GM18520 (cell line): ENCODE data around the gene SMCO4.
"Not testable (repeated sequence)": the region's sequence is repeated elsewhere in the genome, so short reads cannot be mapped to it uniquely, and the experiment has no call there.

ENCODE experiments used
- ATAC-seq: cut with Tn5 transposase; IDR thresholded peaks from one replicate; pipeline ENCODE4 v1.9.1; 2021; ENCODE audit not compliant: unreplicated experiment

Gene SMCO4

GRCh38 chr11:93560199-93560932, 17.2 kb upstream of the SMCO4 start:
- ATAC-seq = no peak

DNA sequence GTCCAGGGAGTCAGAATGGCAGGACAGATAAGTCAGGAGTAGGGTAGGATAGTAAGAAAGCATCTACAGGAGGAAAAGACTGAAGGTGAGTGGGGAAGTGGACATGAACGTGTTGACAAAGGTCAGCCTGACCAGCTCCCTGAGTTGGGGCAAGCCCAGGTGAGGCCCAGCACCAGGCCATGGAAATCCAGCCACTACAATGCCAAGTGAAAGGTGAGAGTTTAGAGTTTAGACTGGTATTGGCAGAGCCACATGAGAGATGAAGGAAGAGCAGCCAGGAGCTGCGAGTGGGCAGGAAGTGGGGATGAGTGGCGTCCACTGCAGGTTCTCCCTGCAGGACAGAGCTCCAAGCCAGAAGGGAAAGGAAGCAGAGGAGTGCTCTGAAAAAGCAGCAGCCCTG, 16.5 kb upstream of the SMCO4 start:
- ATAC-seq = no peak

- ATAC-seq = no peak
These were observed 9.7 kb upstream of the SMCO4 start for GRCh38 chr11:93552874-93553273.

- ATAC-seq = no peak
These were observed 6.8 kb upstream of the SMCO4 start for GRCh38 chr11:93549976-93550375.

DNA sequence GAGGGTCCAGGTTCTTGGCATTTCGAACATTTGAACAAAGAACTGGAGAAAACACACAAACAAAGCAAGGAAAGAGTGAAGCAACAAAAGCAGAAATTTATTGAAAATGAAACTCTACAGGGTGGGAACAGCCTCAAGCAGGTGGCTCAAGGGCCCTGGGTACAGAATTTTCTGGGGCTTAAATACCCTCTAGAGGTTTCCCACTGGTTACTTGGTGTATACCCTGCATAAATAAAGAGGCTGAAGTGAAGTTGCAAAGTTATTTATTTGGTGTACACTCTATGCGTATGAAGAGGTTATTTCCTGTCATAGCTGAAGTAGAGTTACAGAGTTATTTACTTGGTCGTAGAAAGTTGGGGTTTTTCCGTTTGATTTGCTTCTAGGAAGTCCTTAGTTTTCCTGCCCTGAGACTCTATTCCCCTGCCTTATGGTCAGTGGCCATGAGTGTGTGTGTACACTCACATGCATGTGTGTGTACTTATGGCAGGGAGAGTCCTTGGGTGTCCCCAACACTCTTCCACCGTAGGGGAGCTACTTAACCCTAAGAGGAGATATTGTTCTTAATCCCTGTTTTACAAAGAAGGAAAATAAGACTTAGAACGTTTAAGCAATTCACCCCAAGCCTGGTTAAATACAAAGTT, 5.6 kb upstream of the SMCO4 start:
- no peak for ATAC-seq

DNA sequence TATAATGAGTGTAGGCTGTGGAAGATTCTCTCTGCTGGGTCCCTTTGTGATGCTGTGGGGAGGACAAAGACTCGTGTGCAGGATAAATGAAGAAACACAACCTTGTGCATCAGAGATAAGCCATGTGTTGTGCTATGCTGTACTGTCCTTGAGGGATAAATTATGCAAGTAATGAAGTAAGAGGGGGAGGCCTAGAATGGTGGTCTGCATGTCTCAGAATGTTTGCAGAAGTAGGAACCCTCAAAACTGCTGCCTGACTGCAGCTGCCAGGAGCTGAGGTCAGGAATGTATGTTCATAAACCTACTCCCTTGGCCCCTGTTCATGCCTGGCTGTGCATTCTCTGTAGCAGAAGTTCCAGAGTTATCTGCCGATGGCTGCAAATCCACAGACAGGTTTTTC, 4.6 kb upstream of the SMCO4 start:
- no peak for ATAC-seq

GRCh38 chr11:93547028-93547427, 3.8 kb upstream of the SMCO4 start:
- no peak for ATAC-seq

DNA sequence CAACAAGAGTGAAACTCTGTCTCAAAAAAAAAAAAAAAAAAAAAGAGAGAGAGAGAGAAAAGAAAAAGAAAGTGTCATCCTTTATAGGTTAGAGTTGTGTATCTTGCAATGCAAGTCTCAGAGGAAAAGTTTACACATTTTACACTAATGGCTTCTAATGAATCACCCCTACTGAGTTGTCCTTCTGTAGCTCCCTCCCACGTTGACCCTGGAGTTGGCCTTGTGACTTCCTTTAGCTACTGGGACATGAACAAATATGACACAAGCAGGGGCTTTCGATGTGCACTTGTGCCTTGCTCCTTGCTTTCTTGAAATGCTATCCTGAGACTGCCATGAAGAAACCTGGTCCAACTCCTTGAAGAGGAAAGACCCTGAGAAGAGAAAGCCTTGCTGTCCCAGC, 2.4 kb upstream of the SMCO4 start:
- ATAC-seq = no peak

DNA sequence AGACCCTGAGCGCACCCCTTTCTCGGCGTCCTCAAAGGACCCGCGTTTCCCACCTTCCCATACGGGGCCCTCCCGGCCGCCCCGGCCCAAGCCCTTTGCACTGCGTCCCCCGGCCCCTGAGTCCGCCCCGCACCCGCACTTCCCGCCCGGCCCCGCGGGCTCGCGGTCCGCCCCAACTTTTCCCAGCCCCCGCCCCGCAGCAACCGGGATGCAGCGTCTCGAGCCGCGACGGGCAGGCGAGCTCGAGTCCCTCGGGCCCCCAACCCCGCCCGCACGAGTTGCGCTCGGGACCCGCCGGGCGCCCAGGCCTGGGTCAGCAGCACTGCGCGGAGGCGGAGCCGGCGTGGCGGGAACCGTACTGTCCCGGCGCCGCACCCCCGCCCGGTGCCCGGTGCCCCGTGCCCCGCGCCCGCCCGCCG, 371 bp downstream of the SMCO4 start:
- no peak for ATAC-seq

DNA sequence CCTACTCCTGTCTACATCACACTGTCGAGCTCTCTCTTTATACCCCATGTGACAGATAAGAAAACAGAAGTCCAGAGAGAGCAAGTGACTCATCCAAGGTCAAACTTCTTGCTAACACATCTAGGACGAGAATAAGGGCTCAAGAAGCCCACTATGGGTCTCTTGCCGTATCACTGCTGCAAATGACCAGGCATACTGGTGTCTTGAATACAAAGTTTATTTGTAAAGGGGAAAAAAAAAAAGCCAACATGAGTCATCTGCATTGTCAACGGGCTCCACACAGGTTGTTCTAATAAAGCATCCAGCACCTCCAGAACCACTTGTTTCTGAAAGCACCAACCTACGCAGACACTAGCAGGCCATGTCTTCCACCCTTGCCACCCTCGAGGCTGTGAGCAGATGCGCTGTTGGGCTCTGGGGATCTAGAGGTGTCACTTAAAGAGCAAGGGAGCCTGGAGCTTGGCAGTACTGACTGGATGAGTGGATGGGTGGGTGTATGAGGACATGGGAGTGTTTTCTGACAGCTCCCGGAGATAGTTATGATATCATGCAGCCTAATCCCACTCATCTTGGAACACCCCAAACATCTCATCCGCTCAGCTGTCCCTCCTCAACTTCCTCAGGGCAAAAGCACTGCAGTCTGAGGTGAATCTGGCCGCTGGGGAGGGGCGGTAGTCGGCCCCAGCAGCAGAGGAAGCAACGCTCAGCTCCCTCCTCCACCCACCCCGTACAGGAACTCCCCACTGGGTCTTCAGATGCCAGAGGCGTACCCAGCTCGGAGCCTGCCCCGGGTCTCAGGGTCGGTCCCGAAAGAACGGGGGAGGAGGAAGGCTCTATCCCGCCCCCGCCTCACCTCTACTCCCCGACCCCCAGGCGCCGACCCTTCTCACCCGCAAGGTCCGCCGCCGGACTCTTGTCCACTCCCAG, 1.0 kb downstream of the SMCO4 start:
- peak; percentile 24 for ATAC-seq

DNA sequence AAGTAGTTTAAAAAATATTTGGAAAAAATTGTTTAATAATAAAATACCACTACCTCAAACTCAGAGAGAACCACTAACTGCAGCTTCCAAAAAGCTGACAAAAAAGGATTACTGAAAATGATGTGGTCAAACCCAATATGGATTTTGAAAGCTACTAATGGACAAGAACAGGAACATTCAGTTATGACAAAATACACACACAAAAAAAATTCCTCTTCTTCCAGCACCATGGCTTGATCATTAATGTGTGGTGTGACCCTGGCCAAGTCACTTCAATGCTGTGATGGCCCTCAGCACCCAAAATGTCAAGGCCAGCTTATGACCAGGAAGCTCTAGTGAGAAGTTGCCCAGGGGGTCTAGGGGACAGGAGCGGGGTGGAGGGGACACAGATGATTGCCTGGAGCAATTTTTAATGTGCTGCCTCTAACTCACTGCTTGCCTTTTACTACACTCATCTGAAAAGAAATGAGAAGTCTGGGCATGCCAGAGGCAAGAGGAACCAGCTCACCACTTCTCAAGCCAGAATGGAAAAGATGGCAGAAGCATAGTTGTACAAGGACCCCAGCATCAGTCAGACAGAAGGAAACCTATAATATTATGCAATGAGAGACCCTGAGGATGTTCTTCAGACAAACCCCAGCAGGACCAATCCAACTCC, 2.2 kb downstream of the SMCO4 start:
- no peak for ATAC-seq

DNA sequence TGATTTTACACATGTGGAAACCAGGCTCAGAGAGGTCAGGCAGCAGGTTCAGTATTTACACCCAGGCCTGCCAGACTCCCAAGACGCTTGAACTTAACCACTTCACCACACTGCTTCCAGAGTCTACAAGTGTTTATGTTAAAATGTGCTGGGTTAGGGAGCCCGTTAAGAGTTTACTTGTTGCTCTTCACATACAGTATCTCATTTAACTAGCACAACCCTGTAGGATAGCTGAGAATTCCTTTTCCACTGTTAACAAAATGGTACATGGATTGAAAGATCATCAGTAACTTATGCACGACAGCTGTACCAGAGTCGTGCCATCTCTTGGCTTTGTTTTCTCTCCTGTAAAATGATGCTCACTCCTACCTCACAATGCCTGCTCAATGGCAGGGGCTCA, 2.9 kb downstream of the SMCO4 start:
- no peak for ATAC-seq

DNA sequence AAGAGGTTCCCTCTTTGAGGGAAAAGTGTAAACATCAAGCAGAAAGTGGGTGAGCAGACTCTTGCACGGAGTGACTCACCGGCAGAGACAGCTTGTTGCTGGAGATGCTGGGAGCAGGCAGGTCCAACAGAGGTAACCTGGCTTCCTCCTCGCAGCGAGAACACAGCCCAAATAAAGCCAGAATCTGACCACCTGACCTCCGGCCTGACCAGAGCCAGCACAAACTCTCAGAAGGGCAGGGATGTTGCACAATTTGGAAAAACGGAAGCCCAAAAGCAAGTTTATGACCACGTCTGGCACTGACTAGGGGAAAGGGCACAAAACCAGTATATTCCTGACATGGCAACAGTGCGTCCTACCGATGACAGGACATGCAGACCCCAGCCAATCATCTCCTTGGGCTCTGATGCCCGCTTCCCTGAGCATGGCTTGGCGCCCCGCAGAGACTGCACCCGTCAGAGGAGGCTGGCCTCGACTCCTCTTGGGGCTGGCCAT, 5.4 kb downstream of the SMCO4 start:
- ATAC-seq = no peak

GRCh38 chr11:93537049-93537448, 6.1 kb downstream of the SMCO4 start:
- ATAC-seq = no peak

- ATAC-seq = no peak
These were observed 6.9 kb downstream of the SMCO4 start for GRCh38 chr11:93536101-93536861.

DNA sequence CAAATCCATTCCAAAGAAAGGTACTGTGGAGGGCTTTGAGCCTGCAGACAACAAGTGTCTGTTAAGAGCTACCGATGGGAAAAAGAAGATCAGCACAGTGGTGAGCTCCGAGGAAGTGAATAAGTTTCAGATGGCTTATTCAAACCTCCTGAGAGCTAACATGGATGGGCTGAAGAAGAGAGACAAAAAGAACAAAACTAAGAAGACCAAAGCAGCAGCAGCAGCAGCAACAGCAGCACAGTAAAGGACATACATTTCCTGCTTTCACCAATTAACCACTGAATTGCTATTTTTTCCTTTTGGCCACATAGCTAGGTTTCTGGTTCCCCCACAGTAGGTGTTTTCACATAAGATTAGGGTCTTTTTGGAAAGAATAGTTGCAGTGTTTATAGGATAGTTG, 7.6 kb downstream of the SMCO4 start:
- ATAC-seq = not testable (repeated sequence)

- no peak for ATAC-seq
These were observed 10.4 kb downstream of the SMCO4 start for GRCh38 chr11:93532806-93533205.

DNA sequence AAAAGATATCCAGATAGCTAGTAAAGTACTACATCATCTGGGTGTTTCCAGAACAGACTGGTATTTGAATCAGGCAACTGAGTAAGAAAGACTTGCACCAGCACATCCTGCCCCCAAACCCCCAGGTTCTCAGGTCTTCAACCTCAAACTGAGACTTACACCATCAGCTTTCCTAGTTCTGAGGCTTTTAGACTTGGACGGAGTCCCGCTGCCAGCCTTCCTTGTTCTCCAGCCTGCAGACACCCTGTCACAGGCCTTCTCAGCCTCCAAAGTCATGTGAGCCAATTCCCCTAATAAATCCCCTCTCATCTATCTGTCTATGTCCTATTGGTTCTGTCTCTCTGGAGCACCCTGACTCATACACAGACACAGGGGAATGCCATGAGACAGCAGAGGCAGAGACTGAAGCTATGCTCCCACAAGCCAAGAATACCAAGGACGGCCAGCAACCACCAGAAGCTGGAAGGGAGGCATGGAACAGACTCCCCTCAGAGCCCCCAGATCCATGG, 10.9 kb downstream of the SMCO4 start:
- ATAC-seq = no peak

GRCh38 chr11:93530468-93530826, 12.7 kb downstream of the SMCO4 start:
- no peak for ATAC-seq
